Measurements from ENCODE around the gene FYB1.

Gene FYB1

GRCh38 chr5:39256477-39257235, 37.3 kb upstream of the FYB1 start:
- TF ChIP-seq CTCF (IDR thresholded peaks at IDR 0.05; ENCODE audit: low read depth, low read length) = no peak
- H3K4me3 ChIP-seq (ENCODE audit: low read depth, low read length) = no peak overlapping the region

- no peak for TF ChIP-seq CTCF (IDR thresholded peaks at IDR 0.05; ENCODE audit: low read depth, low read length)
- H3K4me3 ChIP-seq (ENCODE audit: low read depth, low read length) = no peak overlapping the region
Measured at GRCh38 chr5:39255406-39255805, 36.0 kb upstream of the FYB1 start.

- H3K4me3 ChIP-seq (ENCODE audit: low read depth, low read length) = no peak overlapping the region
- no peak for TF ChIP-seq CTCF (IDR thresholded peaks at IDR 0.05; ENCODE audit: low read depth, low read length)
Measured at GRCh38 chr5:39254671-39255070, 35.3 kb upstream of the FYB1 start.

GRCh38 chr5:39253196-39253595, 33.8 kb upstream of the FYB1 start:
- TF ChIP-seq CTCF (IDR thresholded peaks at IDR 0.05; ENCODE audit: low read depth, low read length) = no peak

GRCh38 chr5:39249564-39250274, 30.4 kb upstream of the FYB1 start:
- no peak for TF ChIP-seq CTCF (IDR thresholded peaks at IDR 0.05; ENCODE audit: low read depth, low read length)
- H3K4me3 ChIP-seq (ENCODE audit: low read depth, low read length) = no peak overlapping the region

More at GRCh38 chr5:39253196-39253595, 33.8 kb upstream of the FYB1 start:
- H3K4me3 ChIP-seq (ENCODE audit: low read depth, low read length) = no peak overlapping the region

GRCh38 chr5:39249069-39249468, 29.7 kb upstream of the FYB1 start:
- no peak overlapping the region for H3K4me3 ChIP-seq (ENCODE audit: low read depth, low read length)
- no peak for TF ChIP-seq CTCF (IDR thresholded peaks at IDR 0.05; ENCODE audit: low read depth, low read length)

GRCh38 chr5:39240750-39241149, 21.4 kb upstream of the FYB1 start:
- H3K4me3 ChIP-seq (ENCODE audit: low read depth, low read length) = no peak overlapping the region
- no peak for TF ChIP-seq CTCF (IDR thresholded peaks at IDR 0.05; ENCODE audit: low read depth, low read length)

Measured in WI38 (cell line).